CD4-positive, alpha-beta T cell treated with Interleukin-21 for 1 hour (primary cell): ENCODE results near the gene ZDHHC3.

Experiments
- DNase-seq: peaks from one replicate; pipeline ENCODE4 v3.0.0-alpha.2; 2020

Gene ZDHHC3

DNA sequence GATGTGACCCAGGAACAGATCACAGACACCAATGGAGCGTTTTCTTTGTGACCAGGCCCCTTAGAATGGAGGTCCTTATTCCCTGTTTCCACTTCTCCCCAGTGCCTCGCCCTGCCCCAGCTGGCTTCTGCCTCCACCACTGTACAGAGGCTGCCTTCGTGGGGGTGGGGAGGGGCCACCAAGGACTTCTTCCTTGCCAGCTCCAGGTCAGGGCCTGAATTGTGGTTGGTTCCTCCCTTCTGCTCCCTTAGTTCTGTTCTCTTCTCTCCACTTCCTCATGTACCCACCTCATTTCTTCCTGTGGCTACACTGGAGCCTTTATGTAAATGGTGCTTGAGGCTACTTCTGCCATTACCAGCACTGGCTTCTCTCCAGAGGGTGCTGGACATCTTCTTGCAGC, 85.1 kb downstream of the ZDHHC3 start:
- no peak for DNase-seq

DNA sequence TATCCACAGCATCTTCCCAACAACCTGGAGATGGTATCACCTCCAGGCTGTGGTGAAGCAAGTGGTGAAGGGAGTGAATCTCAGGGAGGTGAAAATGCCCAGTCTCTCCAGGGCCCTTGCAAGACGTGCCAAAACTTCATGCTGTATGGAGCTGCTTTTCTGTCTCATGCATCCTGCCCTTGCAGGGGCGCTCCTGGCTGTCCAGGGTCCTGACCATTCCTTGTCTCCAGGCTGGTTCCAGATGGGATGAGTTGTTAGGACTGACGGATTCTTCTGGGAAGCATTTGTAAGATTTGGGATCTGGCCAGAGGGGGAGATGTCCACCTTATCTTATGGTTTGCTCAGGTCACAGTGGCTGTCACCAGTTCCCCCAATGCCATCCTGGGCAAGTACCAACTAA, 85.7 kb downstream of the ZDHHC3 start:
- no peak for DNase-seq

DNA sequence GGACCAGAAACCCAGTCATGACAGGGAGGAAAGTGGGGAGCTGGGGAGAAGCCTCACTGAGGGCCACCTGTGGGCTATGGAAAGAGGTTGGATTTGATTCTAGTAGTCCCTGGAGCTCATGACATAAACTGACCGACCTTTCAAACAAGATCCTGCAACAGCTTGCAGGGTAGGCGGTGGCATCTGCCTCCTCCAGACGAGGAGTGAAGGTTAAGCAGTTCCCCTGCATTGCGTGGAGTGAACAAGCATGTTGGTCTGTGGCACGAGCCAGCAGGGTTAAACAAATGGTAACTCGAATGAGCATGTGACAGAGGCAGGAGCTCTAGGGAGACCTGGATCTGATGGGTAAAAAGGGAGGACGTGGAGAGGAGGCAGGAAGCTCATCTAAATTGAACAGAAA, 88.9 kb downstream of the ZDHHC3 start:
- DNase-seq, result no peak

DNA sequence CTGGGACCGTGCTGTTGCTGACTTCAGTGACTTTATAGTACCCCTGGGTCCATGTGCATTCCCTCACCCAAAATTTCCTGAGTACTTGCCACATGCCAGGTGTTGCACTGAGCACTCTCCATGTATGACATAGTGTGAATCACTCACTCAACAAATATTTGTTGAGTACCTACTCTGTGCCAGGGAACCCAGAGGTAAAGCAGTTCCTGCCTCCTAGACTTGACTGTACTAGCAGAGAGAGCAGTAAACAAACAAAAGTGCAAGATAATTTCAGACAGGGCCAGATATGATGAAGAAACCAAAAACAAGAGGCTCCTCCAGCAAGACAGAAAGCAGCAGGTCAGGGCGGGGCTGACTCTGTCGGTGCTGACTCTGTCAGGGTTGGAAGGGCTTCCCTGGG, 89.4 kb downstream of the ZDHHC3 start:
- no peak for DNase-seq

DNA sequence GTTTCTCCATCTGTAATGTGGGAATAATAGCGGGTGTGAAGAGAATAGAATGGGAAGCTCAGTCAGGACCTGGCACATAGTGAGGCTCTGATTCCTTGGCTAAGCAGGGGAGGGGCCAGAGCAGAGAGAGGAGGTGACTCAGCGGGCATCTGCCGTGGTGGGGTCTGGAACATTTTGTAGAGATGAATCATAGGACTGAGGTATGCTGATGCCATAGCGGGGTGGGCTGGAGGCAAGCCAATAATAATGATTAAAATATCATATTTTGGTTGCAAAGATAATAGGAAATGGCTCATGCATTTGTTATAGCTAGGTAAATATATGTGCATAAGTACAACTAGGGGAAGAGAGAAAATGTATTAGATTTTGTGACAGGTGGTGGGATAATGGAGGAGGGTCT, 90.4 kb downstream of the ZDHHC3 start:
- no peak for DNase-seq

DNA sequence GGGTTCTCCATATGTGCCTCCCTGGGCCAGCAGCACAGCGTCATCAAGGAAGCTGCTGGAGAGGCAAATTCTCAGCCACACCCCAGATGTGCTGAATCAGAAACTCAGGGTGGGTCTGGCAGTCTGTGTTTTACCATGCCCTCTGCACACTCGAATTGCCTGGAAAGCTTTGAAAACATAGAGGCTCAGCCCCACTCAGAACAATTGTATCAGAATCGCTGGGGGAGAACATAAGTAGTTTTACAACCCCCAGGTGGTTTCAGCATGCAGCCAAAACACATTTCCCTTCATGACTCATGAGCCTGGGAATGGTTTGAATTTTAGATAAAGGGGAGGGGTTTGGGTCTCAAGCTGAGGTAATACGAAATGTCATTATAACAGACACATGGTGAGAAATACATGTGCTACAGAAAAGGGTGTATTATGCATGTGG, 92.0 kb downstream of the ZDHHC3 start:
- DNase-seq, result no peak

DNA sequence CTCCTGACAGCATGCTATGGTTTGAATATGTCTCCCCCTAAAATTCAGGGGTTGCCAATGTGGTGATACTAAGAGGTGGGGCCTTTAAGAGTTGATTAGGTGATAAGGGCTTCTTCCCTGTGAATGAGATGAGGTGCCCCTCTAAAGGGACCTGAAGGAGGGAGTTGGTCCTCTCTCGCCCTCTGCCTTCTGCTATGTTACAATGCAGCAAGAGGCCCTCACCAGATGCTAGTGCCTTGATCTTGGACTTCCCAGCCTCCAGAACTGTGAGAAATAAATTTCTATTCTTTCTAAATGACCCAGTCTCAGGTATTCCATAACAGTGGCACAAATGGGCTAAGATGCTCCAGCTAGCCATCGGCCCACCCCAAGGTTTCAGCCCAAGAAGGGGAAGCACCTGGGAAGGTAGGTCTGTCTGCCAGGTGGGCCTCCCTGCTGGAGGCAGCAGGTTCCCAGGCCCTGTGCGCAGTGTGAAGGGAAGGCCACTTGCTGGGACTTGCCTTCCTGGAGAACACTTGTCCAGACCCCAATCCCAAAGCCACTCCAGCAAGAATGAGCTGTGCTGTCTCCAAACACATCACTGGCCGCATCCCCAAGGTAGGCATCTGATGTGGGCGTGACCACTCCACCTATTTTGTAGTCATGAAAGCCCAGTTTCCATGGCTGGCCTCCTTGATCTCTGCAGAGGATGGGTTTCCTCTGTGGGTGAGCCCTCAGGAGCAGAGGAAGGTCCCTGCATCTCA, 92.6 kb downstream of the ZDHHC3 start:
- DNase-seq, result no peak

DNA sequence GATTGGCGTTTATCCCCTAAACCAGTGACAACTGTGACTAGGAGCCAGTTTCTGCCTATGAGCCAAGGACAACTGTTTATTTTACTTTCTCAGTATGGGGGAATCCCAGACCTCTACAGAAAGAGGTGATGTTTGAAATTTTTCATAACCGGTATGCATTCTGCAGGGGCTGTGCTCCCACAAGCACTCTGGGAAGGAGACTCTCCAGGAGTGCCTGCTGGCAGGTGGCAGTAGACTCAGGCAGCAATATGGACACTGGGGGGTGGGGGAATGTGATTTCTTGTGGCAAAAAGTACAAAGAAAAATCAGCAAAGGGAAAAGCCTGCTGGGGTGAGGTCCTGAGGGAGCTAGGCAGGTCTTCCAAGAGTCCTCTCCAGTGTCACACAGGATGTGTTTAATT, 95.7 kb downstream of the ZDHHC3 start:
- no peak for DNase-seq

DNA sequence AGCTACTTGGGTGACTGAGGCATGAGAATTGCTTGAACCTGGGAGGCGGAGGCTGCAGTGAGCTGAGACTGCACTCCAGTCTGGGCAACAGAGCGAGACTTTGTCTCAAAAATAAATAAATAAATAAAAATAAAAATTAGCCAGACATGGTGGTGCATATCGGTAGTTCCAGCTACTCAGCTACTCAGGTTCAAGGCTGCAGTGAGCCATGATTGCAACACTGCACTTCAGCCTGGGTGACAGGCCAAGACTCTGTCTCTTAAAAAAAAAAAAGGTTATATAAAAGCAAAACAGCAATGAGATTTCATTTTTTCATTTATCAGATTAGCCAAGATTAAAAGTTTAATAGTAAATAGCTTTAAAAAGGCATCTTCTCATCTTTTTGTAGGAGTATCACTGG, 98.6 kb downstream of the ZDHHC3 start:
- no peak for DNase-seq

DNA sequence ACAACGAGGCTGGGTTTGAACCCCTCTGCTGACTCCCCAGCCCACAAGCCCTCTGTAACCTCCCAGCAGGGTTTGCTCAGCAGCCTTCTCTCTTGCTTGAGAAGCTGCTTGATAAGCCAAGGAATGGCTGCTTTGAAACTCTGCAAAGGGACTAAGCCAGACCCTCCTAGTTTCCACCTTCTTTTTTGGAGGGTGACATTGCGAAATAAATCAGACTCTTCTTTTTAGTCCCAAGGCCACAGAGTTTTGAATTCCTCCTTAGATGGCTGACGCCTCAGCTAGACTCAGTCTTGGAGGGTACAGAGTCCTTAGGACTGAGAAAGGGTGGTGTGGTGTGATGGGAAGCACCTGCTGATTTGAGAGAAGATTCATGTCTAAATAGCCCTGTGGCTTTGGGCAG, 100.4 kb downstream of the ZDHHC3 start:
- DNase-seq, result no peak
